GM11168 (cell line): Measurements from ENCODE around the gene FMN1.

ENCODE experiments used
- in situ Hi-C: fragments of 300-500 bp; cut with MboI; formaldehyde crosslinking; loops from one replicate; pipeline ENCODE4 v1.12.0; 2022; ENCODE audit warnings: low sequenced_read_pairs; ENCODE audit not compliant: unreplicated experiment

The FMN1 gene

GRCh38 chr15:32781781-32782180, 412.7 kb downstream of the FMN1 start:
- in situ Hi-C loops, result no loop called here

DNA sequence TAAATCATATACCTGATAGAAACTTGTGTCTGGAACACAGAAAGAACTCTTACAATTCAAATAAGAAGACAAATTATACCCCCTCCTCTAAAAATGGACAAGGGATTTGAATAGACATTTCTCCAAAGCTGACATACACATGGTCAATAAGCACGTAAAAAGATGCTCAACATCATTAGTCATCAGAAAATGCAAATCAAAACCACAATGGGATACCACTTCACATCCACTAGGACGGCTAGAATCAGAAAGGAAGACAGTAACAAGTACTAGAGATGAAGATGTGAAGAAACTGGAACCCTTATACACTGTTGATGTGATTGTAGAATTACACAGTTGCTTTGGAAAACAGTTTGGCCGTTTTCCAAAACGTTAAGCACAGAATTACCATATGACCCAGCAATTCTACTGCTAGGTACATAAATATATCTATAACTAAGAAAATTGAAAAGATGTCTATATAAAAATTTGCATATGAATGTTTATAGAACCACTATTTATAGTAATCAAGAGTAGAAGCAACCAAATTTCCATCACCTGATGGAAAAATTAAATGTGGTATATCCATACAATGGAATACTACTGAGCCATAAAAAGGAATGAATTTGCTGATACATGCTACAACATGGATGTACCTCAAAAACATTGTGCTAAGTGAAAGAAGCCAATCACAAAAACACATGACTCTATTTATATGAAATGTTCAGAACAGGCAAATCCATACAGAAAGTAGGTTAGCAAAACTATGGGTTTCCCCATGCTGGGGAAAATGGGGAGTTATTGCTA, 415.9 kb downstream of the FMN1 start:
- in situ Hi-C loops, result no loop called here

DNA sequence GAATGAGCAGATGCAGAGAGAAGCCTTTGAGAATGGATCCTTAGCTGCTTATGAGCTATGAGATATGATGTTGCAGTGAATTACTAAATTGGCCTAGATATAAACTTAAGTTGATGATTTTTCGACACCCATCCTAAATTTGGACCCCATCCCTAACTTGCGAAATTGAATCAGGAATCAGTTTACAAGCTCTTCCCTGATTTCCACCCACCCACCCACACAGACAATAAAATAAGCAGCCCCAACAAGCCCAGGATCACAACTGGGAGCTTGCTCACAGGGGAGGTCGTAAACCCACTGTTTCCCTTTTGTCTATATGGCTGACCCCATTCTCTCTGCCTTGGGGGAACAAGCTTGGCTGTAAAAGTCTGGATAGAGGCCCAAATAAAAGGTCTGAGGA, 419.4 kb downstream of the FMN1 start:
- in situ Hi-C loops, result no loop called here

DNA sequence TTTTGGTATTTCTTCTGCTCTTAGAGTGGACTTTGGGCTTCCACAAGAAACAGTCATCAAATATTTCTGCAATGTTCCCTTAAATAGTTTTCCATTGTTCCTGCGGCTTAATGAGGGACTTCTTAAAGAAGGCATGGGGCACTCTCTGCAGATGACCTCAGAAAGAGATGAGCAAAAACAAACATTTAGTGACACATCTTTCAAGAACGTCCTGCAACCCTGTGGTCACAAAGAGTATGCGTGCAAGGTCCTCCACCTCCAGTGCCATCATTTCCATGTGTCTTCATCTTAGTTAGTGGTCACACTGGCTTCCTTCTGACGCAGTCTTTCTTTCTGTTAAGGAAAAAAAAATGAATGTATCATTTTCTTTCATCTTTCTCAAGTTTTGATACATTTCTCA, 420.5 kb downstream of the FMN1 start:
- in situ Hi-C loops, result no loop called here

GRCh38 chr15:32767236-32767635, 427.3 kb downstream of the FMN1 start:
- in situ Hi-C loops, result no loop called here

GRCh38 chr15:32766101-32766500, 428.4 kb downstream of the FMN1 start:
- in situ Hi-C loops, result no loop called here

DNA sequence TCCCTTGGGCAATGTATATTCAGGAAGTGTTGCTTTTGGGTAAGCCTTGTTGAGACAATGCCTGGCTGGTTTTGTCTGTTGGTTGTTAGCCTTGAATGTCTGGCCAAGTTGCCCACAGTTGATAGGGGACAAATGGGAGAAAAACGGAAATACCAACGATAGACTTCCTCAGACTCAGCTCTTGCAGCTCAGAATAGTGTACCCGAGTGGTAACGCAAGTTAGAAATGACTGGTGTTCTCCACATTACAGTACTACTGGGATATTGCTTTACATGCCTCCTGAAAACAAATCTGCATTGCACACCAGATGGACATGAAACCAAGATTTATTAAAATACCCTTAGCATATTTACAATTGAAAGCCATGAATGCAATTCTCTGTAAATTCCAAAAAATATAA, 429.3 kb downstream of the FMN1 start:
- in situ Hi-C loops, result no loop called here

DNA sequence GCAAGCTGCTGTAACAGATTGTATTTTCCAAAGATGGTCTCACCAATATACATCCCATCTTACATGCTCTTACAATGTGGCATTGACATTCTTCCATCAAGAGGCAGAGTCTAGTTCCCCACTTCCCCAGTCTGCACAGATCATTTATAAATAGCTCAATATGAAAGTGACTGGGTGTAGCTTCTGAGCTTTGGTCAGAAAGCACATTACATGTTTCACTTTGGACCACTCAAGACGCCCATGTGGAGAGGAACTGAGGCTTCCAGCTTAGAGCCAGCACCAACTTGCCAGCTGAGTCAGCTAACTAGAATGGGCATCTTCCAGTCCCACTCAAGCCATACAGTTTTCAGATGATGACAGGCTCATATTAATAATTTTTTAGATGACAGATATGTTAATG, 431.2 kb downstream of the FMN1 start:
- in situ Hi-C loops, result no loop called here

DNA sequence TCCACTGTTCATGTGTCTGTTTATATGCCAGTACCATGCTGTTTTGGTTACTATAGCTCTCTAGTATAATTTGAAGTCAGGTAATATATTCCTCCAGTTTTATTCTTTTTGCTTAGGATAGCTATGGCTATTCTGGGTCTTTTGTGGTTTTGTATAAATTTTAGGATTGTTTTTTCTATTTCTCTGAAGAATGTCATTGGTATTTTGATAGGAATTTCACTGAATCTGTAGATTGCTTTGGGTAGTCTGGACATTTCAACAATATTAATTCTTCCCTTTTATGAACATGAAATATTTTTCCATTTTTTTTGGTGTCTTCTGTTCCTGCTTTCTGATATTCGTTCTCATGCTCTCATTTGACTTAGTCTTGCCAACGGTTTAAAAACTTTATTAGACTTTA, 437.1 kb downstream of the FMN1 start:
- in situ Hi-C loops, result no loop called here

- in situ Hi-C loops, result no loop called here
Observed at GRCh38 chr15:32750979-32751378, 443.5 kb downstream of the FMN1 start.

DNA sequence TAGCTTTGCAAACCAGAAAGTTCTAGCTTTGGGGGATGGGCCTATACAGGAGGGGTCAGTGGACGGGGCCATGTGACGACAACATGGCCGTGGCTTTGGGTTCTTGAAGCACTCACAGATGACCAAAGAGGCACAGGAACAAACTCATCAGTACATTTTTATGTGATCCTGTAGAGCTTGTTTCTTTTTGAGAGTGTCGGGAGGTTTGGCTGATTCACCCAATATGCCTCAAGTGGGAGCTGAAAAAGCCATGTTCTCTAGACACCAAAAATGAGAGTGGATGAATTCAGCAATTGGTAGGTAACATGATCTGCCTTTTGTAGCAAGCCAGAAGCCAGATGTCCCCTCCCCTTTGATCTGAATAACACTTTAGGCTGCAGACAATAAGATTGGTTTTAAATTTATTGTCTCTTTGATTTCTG, 446.6 kb downstream of the FMN1 start:
- in situ Hi-C loops, result no loop called here

GRCh38 chr15:32746116-32746857, 448.2 kb downstream of the FMN1 start:
- in situ Hi-C loops, result no loop called here

DNA sequence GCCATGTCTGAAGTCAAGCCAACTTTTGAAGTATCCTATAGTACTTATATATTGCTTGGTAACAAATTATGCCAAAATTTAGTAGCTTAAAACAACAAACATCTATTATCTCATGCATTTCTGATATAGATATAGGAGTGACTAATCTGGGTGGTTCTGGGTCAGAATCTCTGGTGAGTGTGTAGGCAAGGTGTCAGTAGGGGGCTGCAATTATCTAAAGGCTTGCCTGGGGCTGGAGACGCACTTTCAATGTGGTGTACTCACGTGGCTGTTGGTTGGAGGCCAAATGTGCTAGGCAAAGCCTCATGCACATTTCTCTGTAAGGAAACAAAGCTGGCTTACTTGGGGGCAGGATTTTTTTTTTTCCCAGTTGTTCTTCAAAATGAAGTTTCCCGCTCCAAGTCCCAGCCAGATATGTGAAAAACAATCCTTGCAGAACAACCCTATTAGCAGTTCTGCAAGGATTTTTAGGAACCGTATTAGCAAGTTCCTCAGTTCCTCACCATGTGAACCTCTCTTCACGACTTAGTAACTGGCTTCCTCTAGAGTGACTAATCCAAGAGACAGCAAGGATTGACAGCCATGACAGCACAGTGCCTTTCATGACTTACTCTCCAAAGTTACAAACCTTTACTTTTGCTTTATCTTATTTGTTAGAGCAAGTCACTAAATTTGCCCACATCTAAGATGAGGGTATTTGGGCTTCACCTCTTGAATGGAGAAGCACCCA, 450.9 kb downstream of the FMN1 start:
- in situ Hi-C loops, result no loop called here

GRCh38 chr15:32739522-32740063, 454.9 kb downstream of the FMN1 start:
- in situ Hi-C loops, result no loop called here

DNA sequence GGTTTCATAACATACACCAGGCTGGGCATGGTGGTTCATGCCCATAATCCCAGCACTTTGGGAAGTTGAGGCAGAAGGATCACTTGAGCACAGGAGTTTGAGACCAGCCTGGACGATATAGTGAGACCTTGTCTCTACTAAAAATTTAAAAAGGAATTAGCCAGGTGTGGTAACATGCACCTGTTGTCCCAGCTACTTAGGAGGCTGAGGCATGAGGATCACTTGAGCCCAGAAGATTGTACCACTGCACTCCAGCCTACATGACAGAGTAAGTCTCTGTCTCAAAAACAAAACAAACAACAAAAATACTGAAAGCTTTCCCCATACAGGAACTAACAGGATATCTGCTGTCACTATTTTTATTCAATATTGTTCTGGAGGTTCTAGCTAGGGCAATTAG, 455.8 kb downstream of the FMN1 start:
- in situ Hi-C loops, result no loop called here

GRCh38 chr15:32737304-32737703, 457.2 kb downstream of the FMN1 start:
- in situ Hi-C loops, result no loop called here

GRCh38 chr15:32736701-32737061, 457.8 kb downstream of the FMN1 start:
- in situ Hi-C loops, result no loop called here

DNA sequence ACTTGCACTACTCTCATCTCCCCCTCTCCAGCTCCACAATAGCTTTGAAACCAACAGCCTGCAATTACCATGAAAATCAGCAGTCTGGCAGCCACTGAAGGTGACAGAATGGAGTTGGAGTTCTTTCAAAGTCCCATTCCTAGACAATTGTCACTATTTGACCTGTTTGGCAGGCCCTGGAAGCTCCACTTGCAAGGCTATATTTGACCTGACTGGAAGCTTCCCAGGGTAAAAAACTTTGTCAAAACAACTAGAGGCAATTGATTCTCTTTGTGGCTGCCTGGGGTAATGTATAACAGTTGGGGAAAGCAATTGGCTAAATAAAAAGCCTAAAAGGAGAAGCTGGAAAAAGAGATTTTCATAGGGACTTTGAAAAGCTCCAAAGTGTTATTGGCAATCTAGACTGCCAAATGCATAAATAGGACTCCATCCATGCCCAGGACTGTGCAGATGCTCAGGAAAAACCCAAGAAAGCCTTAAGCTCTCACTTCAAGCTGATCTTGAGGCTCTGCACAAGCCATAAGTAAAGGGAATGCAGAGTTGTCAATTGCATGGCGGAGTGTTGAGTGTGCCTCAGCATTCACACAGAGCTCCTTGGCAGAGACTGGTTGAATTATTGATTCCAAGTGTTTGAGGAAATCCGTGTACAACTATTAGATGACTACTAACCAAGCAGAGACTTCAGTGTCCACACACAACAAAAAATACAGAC, 458.4 kb downstream of the FMN1 start:
- in situ Hi-C loops, result no loop called here

- in situ Hi-C loops, result no loop called here
Observed at GRCh38 chr15:32733281-32733680, 461.2 kb downstream of the FMN1 start.

GRCh38 chr15:32732574-32733157, 461.8 kb downstream of the FMN1 start:
- in situ Hi-C loops, result no loop called here
